ENCODE data around the gene MPP3.
"Not testable (repeated sequence)": the region's sequence is repeated elsewhere in the genome, so short reads cannot be mapped to it uniquely, and the experiment has no call there.

Gene MPP3

GRCh38 chr17:43832976-43833829 is at the start of gene MPP3:
Gene MPP3 (minus strand): TSS chr17:43833146. CDS start chr17:43831906, 1,240 bp downstream.
- DNase-seq = peak; percentile 48

GRCh38 chr17:43881758-43882505 is 49.0 kb upstream of the MPP3 start:
- no peak for DNase-seq

GRCh38 chr17:43881181-43881580 is 48.2 kb upstream of the MPP3 start:
- DNase-seq = no peak

- no peak for DNase-seq
Observed at GRCh38 chr17:43880420-43880991, 47.6 kb upstream of the MPP3 start.

GRCh38 chr17:43879723-43880419 is 46.9 kb upstream of the MPP3 start:
- DNase-seq = no peak

- DNase-seq = peak; percentile 63
Observed at GRCh38 chr17:43878260-43879175, 45.6 kb upstream of the MPP3 start.

GRCh38 chr17:43877451-43878155 is 44.7 kb upstream of the MPP3 start:
- no peak for DNase-seq

- DNase-seq = no peak
Observed at GRCh38 chr17:43877031-43877430, 44.1 kb upstream of the MPP3 start.

GRCh38 chr17:43875476-43876147 is 42.7 kb upstream of the MPP3 start:
- no peak for DNase-seq

GRCh38 chr17:43874293-43874692 is 41.3 kb upstream of the MPP3 start:
- no peak for DNase-seq

- DNase-seq = no peak
Observed at GRCh38 chr17:43873815-43874214, 40.9 kb upstream of the MPP3 start.

- no peak for DNase-seq
Observed at GRCh38 chr17:43873091-43873490, 40.1 kb upstream of the MPP3 start.

GRCh38 chr17:43871946-43872690 is 39.2 kb upstream of the MPP3 start:
- no peak for DNase-seq

- not testable (repeated sequence) for DNase-seq
Observed at GRCh38 chr17:43869031-43869430, 36.1 kb upstream of the MPP3 start.

- no peak for DNase-seq
Observed at GRCh38 chr17:43868226-43868994, 35.5 kb upstream of the MPP3 start.

- no peak for DNase-seq
Observed at GRCh38 chr17:43864161-43864984, 31.4 kb upstream of the MPP3 start.

- no peak for DNase-seq
Observed at GRCh38 chr17:43861960-43862359, 29.0 kb upstream of the MPP3 start.

GRCh38 chr17:43860927-43861622 is 28.1 kb upstream of the MPP3 start:
- no peak for DNase-seq
